Esophagus squamous epithelium (tissue), 4 donors: Measurements from ENCODE around the gene TPM4.

Experiments used
- POLR2A ChIP-seq, 4 donors: fragments of 450-650 bp; IDR thresholded peaks; one replicate each; pipeline ENCODE4 v1.6.1; 2017; ENCODE audit warnings: antibody characterized with exemption in 4 of 4, mild to moderate bottlenecking in 4 of 4, moderate library complexity in 3 of 4
- TF ChIP-seq, protein P1 (sequence below), 6 experiments: fragments of 450-650 bp in 4 of 6; fragments of 200-600 bp in 2 of 6; sonication (generic) in 2 of 6; IDR thresholded peaks; one replicate each; pipeline ENCODE4 v1.5.1; 2016 to 2019; ENCODE audit warnings: antibody characterized with exemption in 6 of 6, mild to moderate bottlenecking in 4 of 6, moderate library complexity in 4 of 6

- TF ChIP-seq, protein P1, sequence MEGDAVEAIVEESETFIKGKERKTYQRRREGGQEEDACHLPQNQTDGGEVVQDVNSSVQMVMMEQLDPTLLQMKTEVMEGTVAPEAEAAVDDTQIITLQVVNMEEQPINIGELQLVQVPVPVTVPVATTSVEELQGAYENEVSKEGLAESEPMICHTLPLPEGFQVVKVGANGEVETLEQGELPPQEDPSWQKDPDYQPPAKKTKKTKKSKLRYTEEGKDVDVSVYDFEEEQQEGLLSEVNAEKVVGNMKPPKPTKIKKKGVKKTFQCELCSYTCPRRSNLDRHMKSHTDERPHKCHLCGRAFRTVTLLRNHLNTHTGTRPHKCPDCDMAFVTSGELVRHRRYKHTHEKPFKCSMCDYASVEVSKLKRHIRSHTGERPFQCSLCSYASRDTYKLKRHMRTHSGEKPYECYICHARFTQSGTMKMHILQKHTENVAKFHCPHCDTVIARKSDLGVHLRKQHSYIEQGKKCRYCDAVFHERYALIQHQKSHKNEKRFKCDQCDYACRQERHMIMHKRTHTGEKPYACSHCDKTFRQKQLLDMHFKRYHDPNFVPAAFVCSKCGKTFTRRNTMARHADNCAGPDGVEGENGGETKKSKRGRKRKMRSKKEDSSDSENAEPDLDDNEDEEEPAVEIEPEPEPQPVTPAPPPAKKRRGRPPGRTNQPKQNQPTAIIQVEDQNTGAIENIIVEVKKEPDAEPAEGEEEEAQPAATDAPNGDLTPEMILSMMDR (IDR thresholded peaks at IDR 0.05), result no peak
- TF ChIP-seq POLR2A (IDR thresholded peaks at IDR 0.05), result no peak
Measured at GRCh38 chr19:16087940-16088339, 11.6 kb downstream of the TPM4 start.
